Lung (tissue), 12 donors: ENCODE results near the gene SYT4. TPM values are rescaled to one million over a fixed set of nuclear protein-coding genes. Genes with fewer than 3 reads are reported as not detected.
A peak's percentile ranks its signal among the peaks of the same experiment; 100 is the strongest.

Source experiments
- ATAC-seq: fragments of 200-7000 bp; cut with Tn5 transposase; one replicate; pipeline ENCODE4 v1.9.1; 2020; ENCODE audit warnings: moderate number of reproducible peaks; ENCODE audit not compliant: insufficient read depth, low FRiP score
- DNase-seq, 3 donors: peaks; one replicate each; pipeline ENCODE4 v3.0.0-alpha.2; 2013 to 2017
- H3K27ac ChIP-seq, 2 donors: one replicate each; pipeline ENCODE4 v1.5.1; 2013; ENCODE audit warnings: mild to moderate bottlenecking in 2 of 2, moderate library complexity in 2 of 2, control low read depth in 1 of 2, inconsistent platforms in 1 of 2, low read depth in 1 of 2, low read length in 1 of 2
- H3K27me3 ChIP-seq, 3 donors: one replicate each; pipeline ENCODE4 v1.5.1; 2013; ENCODE audit warnings: low read length in 2 of 3; ENCODE audit not compliant: control insufficient read depth in 3 of 3, insufficient read depth in 3 of 3
- H3K36me3 ChIP-seq, 4 donors: one replicate each; pipeline ENCODE4 v1.5.1; 2013; ENCODE audit warnings: low read length in 4 of 4, mild to moderate bottlenecking in 1 of 4, moderate library complexity in 1 of 4; ENCODE audit not compliant: control insufficient read depth in 4 of 4, insufficient read depth in 4 of 4
- H3K4me1 ChIP-seq, 5 donors: one replicate each; pipeline ENCODE4 v1.5.1; 2013; ENCODE audit warnings: low read length in 5 of 5, mild to moderate bottlenecking in 2 of 5, moderate library complexity in 1 of 5; ENCODE audit not compliant: control insufficient read depth in 5 of 5, insufficient read depth in 5 of 5
- H3K4me3 ChIP-seq: one replicate; pipeline ENCODE4 v1.5.1; 2013; ENCODE audit warnings: mild to moderate bottlenecking, control low read depth, moderate library complexity
- H3K9ac ChIP-seq, 2 donors: one replicate each; pipeline ENCODE4 v1.5.1; 2013; ENCODE audit warnings: low read length in 2 of 2, control low read depth in 1 of 2; ENCODE audit not compliant: insufficient read depth in 1 of 2
- H3K9me3 ChIP-seq, 4 donors: one replicate each; pipeline ENCODE4 v1.5.1; 2013; ENCODE audit warnings: low read length in 3 of 4, mild to moderate bottlenecking in 1 of 4, moderate library complexity in 1 of 4; ENCODE audit not compliant: control insufficient read depth in 4 of 4, insufficient read depth in 3 of 4
- CTCF ChIP-seq: IDR thresholded peaks from 2 replicates; pipeline ENCODE4 v1.5.1; 2012; ENCODE audit warnings: mild to moderate bottlenecking; ENCODE audit errors: control extremely low read depth, extremely low read depth
- WGBS, 2 donors: extraction: QIAGEN DNeasy Blood & Tissue Kit; methylation state at CpG; one replicate each; pipeline ENCODE4 v1.1.7; 2013; 5-methylcytosine and 5-hydroxymethylcytosine counted together
- polyA plus RNA-seq, 2 donors: library from polyadenylated mRNA; stranded (reverse); fragments of 200-250 nt; gene quantifications; one replicate each; pipeline ENCODE4 v1.2.1, GENCODE V29; 2013
- total RNA-seq, 2 donors: library from RNA; depleted of rRNA in 1 of 2; stranded (reverse); fragments of >200 nt in 1 of 2; gene quantifications; one replicate each; pipeline ENCODE4 v1.2.1, GENCODE V29; 2014 to 2021
- donor health status: control.
- donor health status: control.
- donor health status: Bipolar disorder and iron deficiency.
- donor health status: healthy.
- donor health status: DM: yes; HTN: yes; CAD: no.

SYT4 gene
- total and polyA plus RNA-seq, 4 donors, result 0.01 to 2.3 (median 0.42) TPM

GRCh38 chr18:43279015-43279744, 1.9 kb upstream of the SYT4 start:
- WGBS, 2 donors, result 5 to 11% methylated on average over 6 of the region's 6 CpGs
- ATAC-seq (no peak), DNase-seq (peak; percentile 18 to 73 (median 38))
- no peaks in the 10 kb centered on the region for H3K4me1 ChIP-seq
- no peak overlapping the region for H3K27ac ChIP-seq
- H3K4me3 ChIP-seq, result no peak overlapping the region
- H3K36me3 ChIP-seq, result no peaks in the 10 kb centered on the region
- TF ChIP-seq CTCF, result no peak
- no peak overlapping the region for H3K9ac ChIP-seq
- H3K9me3 ChIP-seq, result no peaks in the 10 kb centered on the region
- peaks cover 0 to 5% (median 2%) of the 10 kb centered on the region in 3 donors for H3K27me3 ChIP-seq

- no peak for DNase-seq
- no peak overlapping the region for H3K27ac ChIP-seq
- H3K9ac ChIP-seq, result no peak overlapping the region
- H3K4me1 ChIP-seq, result no peaks in the 10 kb centered on the region
- H3K27me3 ChIP-seq, result peaks cover 0 to 5% (median 2%) of the 10 kb centered on the region in 3 donors
- no peak for ATAC-seq
- no peaks in the 10 kb centered on the region for H3K9me3 ChIP-seq
- no peak for TF ChIP-seq CTCF
- H3K36me3 ChIP-seq, result no peaks in the 10 kb centered on the region
- no peak overlapping the region for H3K4me3 ChIP-seq
These were observed 1.1 kb upstream of the SYT4 start for GRCh38 chr18:43278355-43278754.

- Histone ChIP-seq H3K27ac (no peak overlapping the region), H3K9me3 (no peaks in the 10 kb centered on the region), H3K9ac (no peak overlapping the region), H3K36me3 (no peaks in the 10 kb centered on the region), H3K27me3 (peaks cover 0 to 5% (median 2%) of the 10 kb centered on the region in 3 donors), H3K4me3 (no peak overlapping the region), H3K4me1 (no peaks in the 10 kb centered on the region)
- no peak for ATAC-seq
- 75 to 86% methylated on average over 3 of the region's 3 CpGs for WGBS, 2 donors
- TF ChIP-seq CTCF, result no peak
- DNase-seq, result no peak
These were observed 799 bp downstream of the SYT4 start for GRCh38 chr18:43276491-43276890.

GRCh38 chr18:43275546-43275945, 1.7 kb downstream of the SYT4 start:
- Histone ChIP-seq H3K27me3 (peaks cover 0 to 5% (median 2%) of the 10 kb centered on the region in 3 donors), H3K36me3 (no peaks in the 10 kb centered on the region), H3K4me3 (no peak overlapping the region), H3K9ac (no peak overlapping the region), H3K9me3 (no peaks in the 10 kb centered on the region), H3K27ac (no peak overlapping the region), H3K4me1 (no peaks in the 10 kb centered on the region)
- WGBS, 2 donors, result 83 to 91% methylated on average over 1 of the region's 1 CpG
- ATAC-seq, result no peak
- DNase-seq, result no peak
- no peak for TF ChIP-seq CTCF
